ENCODE measurements around the gene GIPC3.

DNA sequence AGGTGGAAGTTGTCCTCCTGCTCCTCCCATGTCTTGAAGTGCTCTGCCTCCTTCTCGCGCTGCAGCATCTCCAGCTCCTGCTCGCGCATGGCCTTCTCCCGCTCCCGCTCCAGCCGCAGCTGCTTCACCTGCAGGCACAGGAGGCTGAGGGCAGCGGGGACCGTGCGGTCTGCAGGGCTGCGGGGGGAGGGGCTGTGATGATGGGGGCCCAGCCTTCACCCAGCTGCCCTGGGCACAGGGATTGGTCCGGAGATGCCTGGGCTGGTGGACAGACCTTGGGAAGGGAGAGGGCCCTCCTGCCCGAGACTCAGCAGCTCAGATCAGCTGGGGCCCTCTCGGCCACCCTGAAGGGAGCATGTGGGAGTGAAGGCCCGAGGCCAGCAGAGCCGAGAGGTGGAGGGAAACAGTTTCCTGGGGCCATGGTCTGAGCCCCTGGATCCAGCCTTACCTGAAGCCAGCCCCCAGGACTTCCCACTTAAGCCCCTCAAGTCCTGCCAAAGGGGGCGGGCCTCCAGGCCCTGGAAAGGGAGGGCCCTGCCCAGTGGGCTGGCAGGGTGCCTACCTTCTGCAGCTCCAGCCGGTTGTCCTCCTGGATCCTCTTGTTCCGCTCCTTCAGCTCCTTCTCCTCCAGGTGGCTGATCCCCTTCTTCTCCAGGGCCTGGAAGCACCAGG lies 35.0 kb downstream of the GIPC3 start:
- TF ChIP-seq, protein P1, sequence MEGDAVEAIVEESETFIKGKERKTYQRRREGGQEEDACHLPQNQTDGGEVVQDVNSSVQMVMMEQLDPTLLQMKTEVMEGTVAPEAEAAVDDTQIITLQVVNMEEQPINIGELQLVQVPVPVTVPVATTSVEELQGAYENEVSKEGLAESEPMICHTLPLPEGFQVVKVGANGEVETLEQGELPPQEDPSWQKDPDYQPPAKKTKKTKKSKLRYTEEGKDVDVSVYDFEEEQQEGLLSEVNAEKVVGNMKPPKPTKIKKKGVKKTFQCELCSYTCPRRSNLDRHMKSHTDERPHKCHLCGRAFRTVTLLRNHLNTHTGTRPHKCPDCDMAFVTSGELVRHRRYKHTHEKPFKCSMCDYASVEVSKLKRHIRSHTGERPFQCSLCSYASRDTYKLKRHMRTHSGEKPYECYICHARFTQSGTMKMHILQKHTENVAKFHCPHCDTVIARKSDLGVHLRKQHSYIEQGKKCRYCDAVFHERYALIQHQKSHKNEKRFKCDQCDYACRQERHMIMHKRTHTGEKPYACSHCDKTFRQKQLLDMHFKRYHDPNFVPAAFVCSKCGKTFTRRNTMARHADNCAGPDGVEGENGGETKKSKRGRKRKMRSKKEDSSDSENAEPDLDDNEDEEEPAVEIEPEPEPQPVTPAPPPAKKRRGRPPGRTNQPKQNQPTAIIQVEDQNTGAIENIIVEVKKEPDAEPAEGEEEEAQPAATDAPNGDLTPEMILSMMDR (IDR thresholded peaks at IDR 0.05), result no peak
- TF ChIP-seq POLR2A (IDR thresholded peaks at IDR 0.05), result no peak

Data from right lobe of liver (tissue), 4 donors.